Right lobe of liver (tissue), 6 donors: Measurements from ENCODE around the gene TMA16. TPM values are rescaled to one million over a fixed set of nuclear protein-coding genes. Genes with fewer than 3 reads are reported as not detected.
A peak's percentile ranks its signal among the peaks of the same experiment; 100 is the strongest.

ENCODE experiments used
- ATAC-seq, 4 donors: fragments of 200-7000 bp; cut with Tn5 transposase; one replicate each; pipeline ENCODE4 v1.9.1; 2020; ENCODE audit warnings: mild to moderate bottlenecking in 4 of 4, moderate library complexity in 4 of 4
- DNase-seq, 3 donors: peaks; one replicate each; pipeline ENCODE4 v3.0.0-alpha.2; 2020
- H3K27ac ChIP-seq, 3 donors: fragments of 200-600 bp; one replicate each; pipeline ENCODE4 v1.8.0; 2022
- H3K27me3 ChIP-seq, 2 donors: fragments of 200-600 bp; one replicate each; pipeline ENCODE4 v1.8.0; 2022
- H3K36me3 ChIP-seq, 4 donors: fragments of 200-600 bp; sonication (generic) in 1 of 4; one replicate each; pipeline versions ENCODE4 v1.5.1 to v1.8.0; 2017 to 2022; ENCODE audit warnings: control low read depth in 1 of 4
- H3K4me1 ChIP-seq, 4 donors: fragments of 200-600 bp; sonication (generic) in 1 of 4; one replicate each; pipeline versions ENCODE4 v1.5.1 to v1.8.0; 2017 to 2022; ENCODE audit warnings: control low read depth in 1 of 4
- H3K4me3 ChIP-seq, 3 donors: fragments of 200-600 bp; one replicate each; pipeline ENCODE4 v1.8.0; 2022
- H3K9me3 ChIP-seq, 4 donors: fragments of 200-600 bp; sonication (generic) in 1 of 4; one replicate each; pipeline versions ENCODE4 v1.5.1 to v1.8.0; 2017 to 2022; ENCODE audit warnings: control low read depth in 1 of 4
- CTCF ChIP-seq, 4 donors: fragments of 200-600 bp in 3 of 4; fragments of 450-650 bp in 1 of 4; IDR thresholded peaks; one replicate each; pipeline versions ENCODE4 v1.5.1 to v1.8.0; 2016 to 2022; ENCODE audit warnings: antibody characterized with exemption in 4 of 4, mild to moderate bottlenecking in 2 of 4
- POLR2A ChIP-seq: fragments of 450-650 bp; IDR thresholded peaks from one replicate; pipeline ENCODE4 v1.6.1; 2017; ENCODE audit warnings: antibody characterized with exemption, mild to moderate bottlenecking
- WGBS: methylation state at CpG from one replicate; pipeline ENCODE4 v1.1.6; 2018; ENCODE audit warnings: low coverage, low lambda C conversion rate; ENCODE audit not compliant: insufficient coverage; ENCODE audit errors: missing lambda C conversion rate; 5-methylcytosine and 5-hydroxymethylcytosine counted together
- intact Hi-C, 2 donors: fragments of 100-400 bp; cut with DNase I; formaldehyde crosslinking; loops; one replicate each; pipeline versions ENCODE4 v1.11.2 to v1.14.1; 2022
- total RNA-seq, 6 experiments: library from RNA; depleted of rRNA in 2 of 6; stranded (reverse); fragments of >200 nt in 2 of 6; fragmentation: NEBNext Ultra II Directional in 3 of 6; extraction: Animal tissue kit (Norgen Biotek cat#: 25700) in 3 of 6; gene quantifications; one replicate each; pipeline versions ENCODE4 v1.1.0 to v1.2.4, GENCODE V29; 2016 to 2023
- donor health status: DM: no; HTN: yes; CAD: no.
- donor health status: DM: no; HTN: no; CAD: no.
- donor health status: DM: no; HTN: no; CAD: no.
- donor health status: DM: no; HTN: yes; CAD: no.
- donor health status: DM: no; HTN: yes; CAD: no.

TMA16 gene
- total RNA-seq, 6 experiments from 2014 or later, result 6.0 to 27.0 (median 11.9) TPM

- no peaks in the 10 kb centered on the region for H3K27me3 ChIP-seq
- WGBS, result 59% methylated on average over 6 of the region's 6 CpGs
- H3K27ac ChIP-seq, result no peak overlapping the region
- H3K4me1 ChIP-seq, result peaks cover 0 to 4% (median 0%) of the 10 kb centered on the region in 4 donors
- no peaks in the 10 kb centered on the region for H3K36me3 ChIP-seq
- intact Hi-C loops, result loop anchor here in 1 of 2 donors (5.0 kb wide), 1 partner anchor 64 kb away; no protein-coding TSS in a partner anchor
- H3K9me3 ChIP-seq, result no peaks in the 10 kb centered on the region
- DNase-seq (no peak), ATAC-seq (no peak)
- no peak for TF ChIP-seq POLR2A
- TF ChIP-seq CTCF (IDR thresholded peaks at IDR 0.05), result no peak
- no peak overlapping the region for H3K4me3 ChIP-seq
Measured at GRCh38 chr4:163550869-163551267, 56.4 kb downstream of the TMA16 start.

DNA sequence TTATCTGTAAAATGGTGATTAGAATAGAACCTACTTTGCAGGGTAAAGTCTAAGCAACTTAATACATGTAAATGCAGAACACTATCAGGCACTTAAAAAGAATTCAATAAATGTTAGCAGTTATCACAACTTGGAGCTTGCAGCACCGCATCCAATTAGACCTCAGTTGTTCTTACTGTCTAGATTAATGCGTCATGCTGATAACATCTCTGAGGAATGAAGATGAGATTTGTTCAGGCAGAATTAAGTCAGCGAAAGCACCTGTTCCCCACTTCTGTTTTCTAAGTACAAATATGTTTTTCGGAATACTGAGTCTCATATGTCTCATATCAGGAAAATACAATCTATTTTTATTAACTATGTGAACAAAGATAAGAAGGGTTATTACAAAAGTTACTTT, 58.7 kb downstream of the TMA16 start:
- WGBS, result 67% methylated on average over 4 of the region's 4 CpGs
- Histone ChIP-seq H3K36me3 (no peaks in the 10 kb centered on the region), H3K4me1 (peaks cover 0 to 4% (median 0%) of the 10 kb centered on the region in 4 donors), H3K9me3 (no peaks in the 10 kb centered on the region), H3K27ac (no peak overlapping the region), H3K27me3 (no peaks in the 10 kb centered on the region), H3K4me3 (no peak overlapping the region)
- no peak for DNase-seq
- TF ChIP-seq CTCF (IDR thresholded peaks at IDR 0.05) (no peak), POLR2A (no peak)
- intact Hi-C loops, result loop anchor here in 1 of 2 donors (5.0 kb wide), 1 partner anchor 66 kb away; no protein-coding TSS in a partner anchor
- ATAC-seq, result no peak

- ATAC-seq, result peak in 1 of 4 donors; percentile 23
- peak; percentile 54 to 77 (median 73) for TF ChIP-seq CTCF (IDR thresholded peaks at IDR 0.05)
- no peak for TF ChIP-seq POLR2A
- intact Hi-C loops, result loop anchor here in 1 of 2 donors (5.0 kb wide), 1 partner anchor 68 kb away; no protein-coding TSS in a partner anchor
- DNase-seq, result no peak
- 17% methylated on average over 3 of the region's 3 CpGs for WGBS
- Histone ChIP-seq H3K36me3 (no peaks in the 10 kb centered on the region), H3K27ac (no peak overlapping the region), H3K27me3 (no peaks in the 10 kb centered on the region), H3K4me1 (peaks cover 0 to 4% (median 0%) of the 10 kb centered on the region in 4 donors), H3K4me3 (no peak overlapping the region), H3K9me3 (no peaks in the 10 kb centered on the region)
Measured at GRCh38 chr4:163554870-163555465, 60.5 kb downstream of the TMA16 start.

DNA sequence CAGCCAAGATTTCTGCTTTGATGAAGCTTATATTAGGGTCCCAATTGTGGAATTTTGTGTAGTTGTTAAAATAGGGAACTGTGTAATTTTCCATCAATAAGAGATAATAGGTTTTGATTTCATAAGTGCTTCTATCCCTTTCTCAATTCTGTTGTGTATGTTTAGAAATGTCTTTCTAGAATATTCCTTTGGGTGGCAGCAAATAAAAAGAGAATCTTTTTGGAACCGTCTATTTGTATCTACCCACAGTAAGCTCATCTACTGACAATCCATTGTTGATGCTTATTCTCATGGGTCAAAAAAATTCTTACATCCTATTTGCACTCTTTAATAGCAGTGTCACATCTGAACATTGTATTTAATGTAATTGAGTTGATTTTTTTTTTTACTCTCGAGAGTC, 61.7 kb downstream of the TMA16 start:
- H3K27ac ChIP-seq, result no peak overlapping the region
- 32% methylated on average over 2 of the region's 2 CpGs for WGBS
- H3K9me3 ChIP-seq, result peaks cover 0 to 4% (median 0%) of the 10 kb centered on the region in 4 donors
- ATAC-seq (peak in 2 of 4 donors; percentile 32 to 56), DNase-seq (no peak)
- intact Hi-C loops, result no loop called here
- no peaks in the 10 kb centered on the region for H3K36me3 ChIP-seq
- TF ChIP-seq CTCF (IDR thresholded peaks at IDR 0.05), result no peak
- TF ChIP-seq POLR2A, result no peak
- H3K27me3 ChIP-seq, result no peaks in the 10 kb centered on the region
- H3K4me1 ChIP-seq, result peaks cover 0 to 2% (median 0%) of the 10 kb centered on the region in 4 donors
- H3K4me3 ChIP-seq, result no peak overlapping the region
